ENCODE data around the gene DGAT2. TPM values are rescaled to one million over a fixed set of nuclear protein-coding genes. Genes with fewer than 3 reads are reported as not detected.

Gene DGAT2
- total RNA-seq, 2 experiments from 2014 or later, result 0.19 to 0.25 TPM

DNA sequence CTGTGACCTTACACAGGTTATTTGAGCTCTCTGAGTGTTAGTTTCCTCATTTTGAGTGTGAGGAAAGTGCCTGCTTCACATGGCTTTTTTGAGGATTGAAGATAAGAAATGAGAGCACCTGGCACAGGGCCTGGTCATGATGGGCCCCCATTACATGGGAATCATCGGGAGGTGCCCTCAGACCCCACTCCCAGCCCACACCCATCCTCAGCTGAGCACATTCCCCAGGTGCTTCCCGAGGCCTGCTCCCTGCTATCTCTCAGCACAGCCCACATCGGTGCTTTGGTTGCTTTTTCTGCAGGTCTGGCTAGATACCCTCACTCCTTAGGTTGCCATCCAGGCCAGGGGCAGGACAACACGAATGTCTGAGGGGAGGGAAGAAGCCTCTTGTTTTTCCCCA, 16.6 kb downstream of the DGAT2 start:
- no peaks in the 10 kb centered on the region for H3K27me3 Mint-ChIP-seq
- intact Hi-C loops (cut with DNase I, micrococcal nuclease), result no loop called here
- Histone ChIP-seq H3K27ac (ENCODE audit: low read depth in 1 of 2, low read length in 2 of 2) (no peak overlapping the region), H3K4me3 (ENCODE audit: low read length) (no peak overlapping the region), H3K9me3 (ENCODE audit: control insufficient read depth in 1 of 2, insufficient read depth in 1 of 2, low read length in 2 of 2) (no peaks in the 10 kb centered on the region), H3K4me1 (ENCODE audit: insufficient read depth, low read length) (no peaks in the 10 kb centered on the region), H3K36me3 (ENCODE audit: insufficient read depth, low read length) (no peaks in the 10 kb centered on the region), H3K27me3 (ENCODE audit: control insufficient read depth in 1 of 2, insufficient read depth in 2 of 2, low read length in 2 of 2) (no peaks in the 10 kb centered on the region)
- H3K9me3 Mint-ChIP-seq, result no peaks in the 10 kb centered on the region
- CTCF ChIA-PET, result no interaction called here
- TF ChIP-seq, protein P1, sequence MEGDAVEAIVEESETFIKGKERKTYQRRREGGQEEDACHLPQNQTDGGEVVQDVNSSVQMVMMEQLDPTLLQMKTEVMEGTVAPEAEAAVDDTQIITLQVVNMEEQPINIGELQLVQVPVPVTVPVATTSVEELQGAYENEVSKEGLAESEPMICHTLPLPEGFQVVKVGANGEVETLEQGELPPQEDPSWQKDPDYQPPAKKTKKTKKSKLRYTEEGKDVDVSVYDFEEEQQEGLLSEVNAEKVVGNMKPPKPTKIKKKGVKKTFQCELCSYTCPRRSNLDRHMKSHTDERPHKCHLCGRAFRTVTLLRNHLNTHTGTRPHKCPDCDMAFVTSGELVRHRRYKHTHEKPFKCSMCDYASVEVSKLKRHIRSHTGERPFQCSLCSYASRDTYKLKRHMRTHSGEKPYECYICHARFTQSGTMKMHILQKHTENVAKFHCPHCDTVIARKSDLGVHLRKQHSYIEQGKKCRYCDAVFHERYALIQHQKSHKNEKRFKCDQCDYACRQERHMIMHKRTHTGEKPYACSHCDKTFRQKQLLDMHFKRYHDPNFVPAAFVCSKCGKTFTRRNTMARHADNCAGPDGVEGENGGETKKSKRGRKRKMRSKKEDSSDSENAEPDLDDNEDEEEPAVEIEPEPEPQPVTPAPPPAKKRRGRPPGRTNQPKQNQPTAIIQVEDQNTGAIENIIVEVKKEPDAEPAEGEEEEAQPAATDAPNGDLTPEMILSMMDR (IDR thresholded peaks at IDR 0.05), result no peak
- H3K36me3 Mint-ChIP-seq (ENCODE audit: low read depth), result no peaks in the 10 kb centered on the region
- H3K4me3 Mint-ChIP-seq, result no peak overlapping the region
- no peak for DNase-seq
- no peak overlapping the region for H3K27ac Mint-ChIP-seq
- ATAC-seq (ENCODE audit: poor library complexity), result no peak
- POLR2A ChIA-PET, result no interaction called here
- H3K4me1 Mint-ChIP-seq (ENCODE audit: low read depth), result no peaks in the 10 kb centered on the region

DNA sequence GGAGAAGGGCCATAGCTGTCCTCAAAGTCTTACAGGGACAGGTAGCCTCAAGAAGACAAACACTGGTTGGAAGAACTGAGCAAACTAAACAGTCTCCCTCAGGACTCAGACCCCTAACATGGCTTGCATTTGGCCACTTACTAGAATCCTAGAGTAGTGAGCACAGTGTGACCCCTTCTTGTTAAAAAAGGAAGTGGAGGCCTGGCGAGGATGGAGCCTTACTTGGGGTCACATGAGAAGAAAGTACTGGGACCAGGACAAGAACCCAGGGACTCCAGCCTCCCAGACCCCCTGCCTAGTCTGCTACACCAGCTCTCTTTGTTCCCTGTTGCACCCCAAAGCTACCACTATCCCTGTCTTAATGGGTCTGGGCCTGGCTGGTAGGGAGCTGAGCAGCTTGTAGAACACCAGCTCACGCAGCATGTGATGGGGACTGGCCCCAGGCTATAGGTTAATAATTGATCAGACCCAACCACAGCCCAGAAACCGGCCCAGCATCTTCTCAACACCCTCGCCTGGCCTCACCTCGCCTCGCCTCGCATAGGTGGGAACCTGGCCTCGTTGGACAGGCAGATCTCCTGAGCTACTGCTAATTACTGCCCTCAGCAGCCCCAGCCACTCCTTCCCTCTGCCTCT, 17.6 kb downstream of the DGAT2 start:
- TF ChIP-seq, protein P1 (IDR thresholded peaks at IDR 0.05), result no peak
- POLR2A ChIA-PET, result no interaction called here

DNA sequence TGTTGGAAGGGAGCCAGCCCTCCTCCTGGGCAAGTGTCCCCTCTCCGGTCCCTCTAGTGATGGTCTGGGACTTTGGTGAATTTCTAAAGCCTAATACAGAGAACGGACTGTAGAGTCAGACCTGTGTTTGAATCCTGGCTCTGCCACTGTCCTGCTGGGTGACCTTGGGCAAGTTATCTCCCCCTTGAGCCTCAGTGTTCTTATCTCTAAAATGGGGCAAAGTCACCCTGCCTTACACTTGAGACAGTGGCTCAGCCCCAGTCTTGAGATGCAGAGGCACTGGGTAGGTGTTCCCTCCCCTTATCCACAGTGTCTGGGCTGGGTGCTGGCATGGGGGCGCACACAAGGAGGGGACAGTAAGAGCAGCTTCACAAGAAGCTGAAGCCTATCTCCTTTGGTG, 20.9 kb downstream of the DGAT2 start:
- no peak overlapping the region for H3K27ac Mint-ChIP-seq
- H3K36me3 Mint-ChIP-seq (ENCODE audit: low read depth), result no peaks in the 10 kb centered on the region
- H3K9me3 Mint-ChIP-seq, result no peaks in the 10 kb centered on the region
- DNase-seq, result no peak
- H3K4me3 Mint-ChIP-seq, result no peak overlapping the region
- H3K9me3 ChIP-seq (ENCODE audit: control insufficient read depth in 1 of 2, insufficient read depth in 1 of 2, low read length in 2 of 2), result no peaks in the 10 kb centered on the region
- ATAC-seq (ENCODE audit: poor library complexity), result no peak
- no peak overlapping the region for H3K4me3 ChIP-seq (ENCODE audit: low read length)
- no peak overlapping the region for H3K27ac ChIP-seq (ENCODE audit: low read depth in 1 of 2, low read length in 2 of 2)
- ChIA-PET CTCF (no interaction called here), POLR2A (no interaction called here)
- H3K36me3 ChIP-seq (ENCODE audit: insufficient read depth, low read length), result no peaks in the 10 kb centered on the region
- no peaks in the 10 kb centered on the region for H3K27me3 Mint-ChIP-seq
- H3K4me1 Mint-ChIP-seq (ENCODE audit: low read depth), result no peaks in the 10 kb centered on the region
- no peaks in the 10 kb centered on the region for H3K4me1 ChIP-seq (ENCODE audit: insufficient read depth, low read length)
- TF ChIP-seq, protein P1 (IDR thresholded peaks at IDR 0.05), result no peak
- H3K27me3 ChIP-seq (ENCODE audit: control insufficient read depth in 1 of 2, insufficient read depth in 2 of 2, low read length in 2 of 2), result no peaks in the 10 kb centered on the region
- intact Hi-C loops (cut with DNase I, micrococcal nuclease), result no loop called here

More for the DNA sequence above, 17.6 kb downstream of the DGAT2 start:
- CTCF ChIA-PET, result no interaction called here
- ATAC-seq (ENCODE audit: poor library complexity) (no peak), DNase-seq (no peak)
- no peaks in the 10 kb centered on the region for H3K27me3 Mint-ChIP-seq
- H3K9me3 Mint-ChIP-seq, result no peaks in the 10 kb centered on the region
- no peaks in the 10 kb centered on the region for H3K36me3 Mint-ChIP-seq (ENCODE audit: low read depth)
- H3K4me1 Mint-ChIP-seq (ENCODE audit: low read depth), result no peaks in the 10 kb centered on the region
- no peak overlapping the region for H3K4me3 Mint-ChIP-seq
- Histone ChIP-seq H3K9me3 (ENCODE audit: control insufficient read depth in 1 of 2, insufficient read depth in 1 of 2, low read length in 2 of 2) (no peaks in the 10 kb centered on the region), H3K4me1 (ENCODE audit: insufficient read depth, low read length) (no peaks in the 10 kb centered on the region), H3K27ac (ENCODE audit: low read depth in 1 of 2, low read length in 2 of 2) (no peak overlapping the region), H3K4me3 (ENCODE audit: low read length) (no peak overlapping the region), H3K36me3 (ENCODE audit: insufficient read depth, low read length) (no peaks in the 10 kb centered on the region), H3K27me3 (ENCODE audit: control insufficient read depth in 1 of 2, insufficient read depth in 2 of 2, low read length in 2 of 2) (no peaks in the 10 kb centered on the region)
- intact Hi-C loops (cut with DNase I, micrococcal nuclease), result no loop called here
- no peak overlapping the region for H3K27ac Mint-ChIP-seq
